K562 (cell line): ENCODE results near the gene DRAXIN. TPM values are rescaled to one million over a fixed set of nuclear protein-coding genes. Genes with fewer than 3 reads are reported as not detected.

Experiments
- ARHGAP35 ChIP-seq: fragments of 450-650 bp; IDR thresholded peaks from 2 replicates; pipeline ENCODE4 v1.6.1; 2018; ENCODE audit not compliant: partially characterized antibody
- ATF2 ChIP-seq: sonication (generic); formaldehyde crosslinking; IDR thresholded peaks from 2 replicates; pipeline ENCODE4 v1.8.1; 2022; ENCODE audit warnings: missing genetic modification reagents
- BHLHE40 ChIP-seq: IDR thresholded peaks from 2 replicates; pipeline ENCODE4 v1.6.1; 2011; ENCODE audit warnings: low read length, improper control_type of control experiment
- CHCHD3 ChIP-seq: fragments of 250-450 bp; sonication (Bioruptor Pico); IDR thresholded peaks from 2 replicates; pipeline ENCODE4 v2.1.2; 2022; ENCODE audit warnings: mild to moderate bottlenecking
- CREBBP ChIP-seq: IDR thresholded peaks from one replicate; pipeline ENCODE4 v1.6.1; 2012; ENCODE audit warnings: low read depth, mild to moderate bottlenecking, control low read depth, inconsistent platforms, low read length
- FOXJ2 ChIP-seq: fragments of 200-800 bp; sonication (Bioruptor generic); IDR thresholded peaks from 2 replicates; pipeline ENCODE4 v1.6.1; 2016; ENCODE audit warnings: missing genetic modification characterization, missing compliant biosample characterization
- HDAC2 ChIP-seq: fragments of 450-650 bp; IDR thresholded peaks from 2 replicates; pipeline ENCODE4 v1.6.1; 2016; ENCODE audit warnings: mild to moderate bottlenecking
- HDGF ChIP-seq: fragments of 450-650 bp; IDR thresholded peaks from 2 replicates; pipeline ENCODE4 v1.6.1; 2016
- MGA ChIP-seq: fragments of 450-650 bp; IDR thresholded peaks from 2 replicates; pipeline ENCODE4 v1.6.1; 2016; ENCODE audit warnings: mild to moderate bottlenecking, moderate library complexity
- NCOA6 ChIP-seq: fragments of 450-650 bp; IDR thresholded peaks from 2 replicates; pipeline ENCODE4 v1.6.1; 2017; ENCODE audit warnings: mild to moderate bottlenecking
- NFIX ChIP-seq: fragments of 250-450 bp; sonication (Bioruptor Pico); IDR thresholded peaks from 2 replicates; pipeline ENCODE4 v1.4.0; 2020; ENCODE audit warnings: low read depth, mild to moderate bottlenecking, moderate library complexity
- NFXL1 ChIP-seq: fragments of 450-650 bp; formaldehyde crosslinking; IDR thresholded peaks from 2 replicates; pipeline ENCODE4 v1.4.0; 2021; ENCODE audit warnings: mild to moderate bottlenecking
- RUNX1 ChIP-seq: sonication (generic); IDR thresholded peaks from 2 replicates; pipeline ENCODE4 v1.6.1; 2016; ENCODE audit warnings: antibody characterized with exemption, low read depth
- SMAD2 ChIP-seq: fragments of 150-350 bp; IDR thresholded peaks from 2 replicates; pipeline ENCODE4 v1.6.1; 2014; ENCODE audit warnings: low read depth, mild to moderate bottlenecking, low read length
- TBP ChIP-seq: optimal IDR thresholded peaks from 2 replicates; pipeline ENCODE3; 2011; ENCODE audit warnings: low read depth, low read length, improper control_type of control experiment
- TCF7L2 ChIP-seq: fragments of 150-350 bp; IDR thresholded peaks from 2 replicates; pipeline ENCODE4 v1.6.1; 2016; ENCODE audit warnings: low read depth, mild to moderate bottlenecking, low read length, moderate library complexity
- TGIF2 ChIP-seq: sonication (generic); formaldehyde crosslinking; IDR thresholded peaks from 2 replicates; pipeline ENCODE4 v1.8.1; 2022; ENCODE audit warnings: mild to moderate bottlenecking, missing genetic modification reagents, moderate library complexity
- polyA plus RNA-seq, 8 experiments: library from polyadenylated mRNA; depleted of rRNA in 4 of 8; stranded (reverse) in 5 of 8; unstranded in 3 of 8; fragments of >200 nt; fragmentation: Nextera tagmentation in 2 of 8; fragmentation: Illumina TruSeq in 1 of 8; extraction: Ambion mirVana in 2 of 8; extraction: Trizol in 1 of 8; gene quantifications; 2 replicates each; pipeline versions ENCODE4 v1.2.1 to v1.2.3, GENCODE V29; 2011 to 2014; ENCODE audit warnings: inconsistent platforms in 1 of 8, missing spikeins in 1 of 8
- total RNA-seq, 7 experiments: library from RNA; depleted of rRNA in 6 of 7; stranded (reverse); fragments of >200 nt in 6 of 7; fragmentation: Illumina TruSeq in 2 of 7; extraction: Trizol in 2 of 7; gene quantifications; 2 replicates each; pipeline versions ENCODE4 v1.2.1 to v1.2.3, GENCODE V29; 2011 to 2021; ENCODE audit warnings: low replicate concordance in 1 of 7

Gene DRAXIN
- total and polyA plus RNA-seq, 9 of the 15 experiments (the other 6 are each of a cell fraction or from before 2014, with no cell fraction given): 0.01 to 0.04 (median 0.01) TPM; not detected in 6

- TF ChIP-seq ARHGAP35 (no peak), HDGF (no peak), NCOA6 (no peak), TCF7L2 (no peak), NFIX (peak; percentile 91), CHCHD3 (CRISPR knock-in tag) (no peak), HDAC2 (peak; percentile 76; the same call in 1 of the 2 replicates), TBP (no peak), ATF2 (CRISPR knock-in tag) (no peak), FOXJ2 (tag) (no peak), MGA (peak; percentile 63), CREBBP (no peak), RUNX1 (no peak), TGIF2 (no peak), NFXL1 (CRISPR knock-in tag) (no peak), SMAD2 (no peak), BHLHE40 (peak; percentile 84)
Observed at GRCh38 chr1:11650331-11650991, 41.0 kb upstream of the DRAXIN start (continued).
